Neural cell (in vitro differentiated cells): Measurements from ENCODE around the gene RAP1B. TPM values are rescaled to one million over a fixed set of nuclear protein-coding genes. Genes with fewer than 3 reads are reported as not detected.

Experiments used
- H2AFZ ChIP-seq: fragments of 200-600, 300-800 bp; sonication (generic), shearing (Covaris generic); 2 replicates; pipeline ENCODE4 v1.6.0; 2014; ENCODE audit warnings: low read depth, mild to moderate bottlenecking, antibody characterized with exemption, low read length, moderate library complexity
- H3F3A ChIP-seq: fragments of 200-600 bp; shearing (Covaris generic); 2 replicates; pipeline ENCODE4 v1.6.1; 2016; ENCODE audit warnings: mild to moderate bottlenecking, moderate library complexity, mixed read lengths, antibody characterized with exemption, low read length; ENCODE audit not compliant: insufficient read depth, poor library complexity, severe bottlenecking
- H3K27ac ChIP-seq: fragments of 200-600, 300-800 bp; sonication (generic), shearing (Covaris generic); 2 replicates; pipeline ENCODE4 v1.5.1; 2014; ENCODE audit warnings: mild to moderate bottlenecking, low read length, moderate library complexity
- H3K27me3 ChIP-seq: fragments of 300-800, 200-600 bp; sonication (generic), shearing (Covaris generic); 2 replicates; pipeline ENCODE4 v1.6.0; 2014; ENCODE audit warnings: mild to moderate bottlenecking, low read depth, low read length, moderate library complexity; ENCODE audit not compliant: insufficient read depth
- H3K36me3 ChIP-seq: fragments of 300-800, 200-600 bp; sonication (generic), shearing (Covaris generic); 2 replicates; pipeline ENCODE4 v1.5.1; 2014; ENCODE audit warnings: mild to moderate bottlenecking, antibody characterized with exemption, low read length, moderate library complexity; ENCODE audit not compliant: insufficient read depth
- H3K4me2 ChIP-seq: fragments of 300-800, 200-600 bp; sonication (generic), shearing (Covaris generic); 2 replicates; pipeline ENCODE4 v1.6.0; 2014; ENCODE audit warnings: mild to moderate bottlenecking, low read length
- H3K4me3 ChIP-seq: fragments of 300-800, 200-600 bp; sonication (generic), shearing (Covaris generic); 2 replicates; pipeline ENCODE4 v1.5.1; 2014; ENCODE audit warnings: mild to moderate bottlenecking, low read length, moderate library complexity
- H3K79me2 ChIP-seq: fragments of 200-600 bp; shearing (Covaris generic); replicated peaks from 2 replicates; pipeline ENCODE4 v1.6.0; 2014; ENCODE audit warnings: mild to moderate bottlenecking, low read length, moderate library complexity; ENCODE audit not compliant: insufficient read depth
- H3K9ac ChIP-seq: fragments of 300-800, 200-600 bp; sonication (generic), shearing (Covaris generic); 2 replicates; pipeline ENCODE4 v1.6.1; 2016; ENCODE audit warnings: mild to moderate bottlenecking, low read length, mixed read lengths
- H3K9me2 ChIP-seq: fragments of 200-600 bp; shearing (Covaris generic); 2 replicates; pipeline ENCODE4 v1.6.1; 2016; ENCODE audit warnings: mild to moderate bottlenecking, low read length, mixed read lengths; ENCODE audit not compliant: insufficient read depth
- H3K9me3 ChIP-seq: fragments of 200-600, 300-800 bp; sonication (generic), shearing (Covaris generic); 2 replicates; pipeline ENCODE4 v1.6.1; 2016; ENCODE audit warnings: mild to moderate bottlenecking, mixed run types, low read length, moderate library complexity, mixed read lengths
- H4K20me1 ChIP-seq: fragments of 200-600 bp; shearing (Covaris generic); 2 replicates; pipeline ENCODE4 v1.6.1; 2016; ENCODE audit warnings: mild to moderate bottlenecking, mixed run types; ENCODE audit not compliant: insufficient read depth
- EP300 ChIP-seq: fragments of 450-650 bp; conservative IDR thresholded peaks from 2 replicates; pipeline ENCODE4 v1.6.1; 2014; ENCODE audit warnings: antibody characterized with exemption, mild to moderate bottlenecking, moderate library complexity; ENCODE audit not compliant: poor library complexity, severe bottlenecking
- EZH2 ChIP-seq: fragments of 200-600, 300-800 bp; shearing (Covaris generic), sonication (generic); IDR thresholded peaks from 2 replicates; pipeline ENCODE4 v1.6.1; 2014; ENCODE audit warnings: antibody characterized with exemption, low read length, borderline replicate concordance, mild to moderate bottlenecking; ENCODE audit not compliant: insufficient read depth, poor library complexity, severe bottlenecking
- MXI1 ChIP-seq: fragments of 450-650 bp; conservative IDR thresholded peaks from 2 replicates; pipeline ENCODE4 v1.6.1; 2014; ENCODE audit warnings: antibody characterized with exemption, mild to moderate bottlenecking; ENCODE audit not compliant: poor library complexity, severe bottlenecking
- POLR2AphosphoS5 ChIP-seq: IDR thresholded peaks from 2 replicates; pipeline ENCODE4 v1.6.1; 2012
- RAD21 ChIP-seq: fragments of 450-650 bp; conservative IDR thresholded peaks from 2 replicates; pipeline ENCODE4 v1.6.1; 2014; ENCODE audit warnings: antibody characterized with exemption, mild to moderate bottlenecking, moderate library complexity
- SMC3 ChIP-seq: fragments of 450-650 bp; conservative IDR thresholded peaks from 2 replicates; pipeline ENCODE4 v1.6.1; 2014; ENCODE audit warnings: antibody characterized with exemption, mild to moderate bottlenecking, moderate library complexity; ENCODE audit not compliant: poor library complexity
- TAF1 ChIP-seq: IDR thresholded peaks from 2 replicates; pipeline ENCODE4 v1.6.1; 2012; ENCODE audit warnings: low read depth
- polyA plus RNA-seq: library from polyadenylated mRNA; depleted of rRNA; stranded (reverse); fragments of >200 nt; gene quantifications from 2 replicates; pipeline ENCODE4 v1.2.3, GENCODE V29; 2014
- TF ChIP-seq, protein P1 (sequence below): fragments of 450-650 bp; IDR thresholded peaks from 2 replicates; pipeline ENCODE4 v1.5.1; 2014; ENCODE audit warnings: antibody characterized with exemption, mild to moderate bottlenecking, moderate library complexity; ENCODE audit not compliant: poor library complexity, severe bottlenecking
- TF ChIP-seq, protein P2 (sequence below): IDR thresholded peaks from 2 replicates; pipeline ENCODE4 v1.6.1; 2012; ENCODE audit warnings: borderline replicate concordance

The RAP1B gene
- polyA plus RNA-seq, 1 donor from 2014 or later, result 209 TPM

DNA sequence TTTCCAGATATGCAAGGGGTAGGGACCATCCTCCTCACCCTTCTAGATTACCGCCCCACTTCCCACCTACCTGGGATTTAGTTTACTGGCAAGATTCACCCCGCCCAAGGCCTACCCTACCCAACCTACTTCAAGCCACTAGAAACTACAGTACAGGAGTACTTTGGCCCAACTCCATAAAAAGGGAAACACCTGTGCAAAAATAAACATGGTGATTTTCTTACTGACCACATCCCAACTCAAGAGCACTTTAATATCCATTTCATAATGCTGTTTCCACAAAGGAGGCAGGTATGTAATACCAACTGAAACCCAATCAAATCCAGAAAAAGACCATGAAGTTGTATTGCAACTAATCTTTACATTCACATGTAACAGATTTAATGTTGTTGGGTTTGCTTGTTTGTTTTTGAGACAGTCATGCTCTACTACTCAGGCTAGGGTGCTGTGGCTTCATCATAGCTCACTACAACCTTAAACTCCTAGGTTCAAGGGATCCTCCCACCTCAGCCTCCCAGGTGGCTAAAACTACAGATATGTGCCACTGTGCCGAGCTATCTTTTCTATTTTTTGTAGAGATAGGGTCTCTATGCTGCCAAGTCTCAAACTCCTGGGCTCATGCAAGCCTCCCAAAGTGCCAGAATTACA lies 41.7 kb upstream of the RAP1B start:
- Histone ChIP-seq H3K9ac (no peak overlapping the region), H3K4me2 (no peak overlapping the region), H2AFZ (no peak overlapping the region), H3K79me2 (no peaks in the 10 kb centered on the region), H4K20me1 (no peaks in the 10 kb centered on the region), H3K4me3 (no peak overlapping the region), H3K27me3 (no peaks in the 10 kb centered on the region), H3F3A (no peaks in the 10 kb centered on the region), H3K27ac (no peak overlapping the region), H3K9me3 (no peaks in the 10 kb centered on the region), H3K36me3 (no peaks in the 10 kb centered on the region), H3K9me2 (no peaks in the 10 kb centered on the region)
- TF ChIP-seq, protein P1, sequence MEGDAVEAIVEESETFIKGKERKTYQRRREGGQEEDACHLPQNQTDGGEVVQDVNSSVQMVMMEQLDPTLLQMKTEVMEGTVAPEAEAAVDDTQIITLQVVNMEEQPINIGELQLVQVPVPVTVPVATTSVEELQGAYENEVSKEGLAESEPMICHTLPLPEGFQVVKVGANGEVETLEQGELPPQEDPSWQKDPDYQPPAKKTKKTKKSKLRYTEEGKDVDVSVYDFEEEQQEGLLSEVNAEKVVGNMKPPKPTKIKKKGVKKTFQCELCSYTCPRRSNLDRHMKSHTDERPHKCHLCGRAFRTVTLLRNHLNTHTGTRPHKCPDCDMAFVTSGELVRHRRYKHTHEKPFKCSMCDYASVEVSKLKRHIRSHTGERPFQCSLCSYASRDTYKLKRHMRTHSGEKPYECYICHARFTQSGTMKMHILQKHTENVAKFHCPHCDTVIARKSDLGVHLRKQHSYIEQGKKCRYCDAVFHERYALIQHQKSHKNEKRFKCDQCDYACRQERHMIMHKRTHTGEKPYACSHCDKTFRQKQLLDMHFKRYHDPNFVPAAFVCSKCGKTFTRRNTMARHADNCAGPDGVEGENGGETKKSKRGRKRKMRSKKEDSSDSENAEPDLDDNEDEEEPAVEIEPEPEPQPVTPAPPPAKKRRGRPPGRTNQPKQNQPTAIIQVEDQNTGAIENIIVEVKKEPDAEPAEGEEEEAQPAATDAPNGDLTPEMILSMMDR, result no peak
- TF ChIP-seq POLR2AphosphoS5 (no peak), EZH2 (no peak), SMC3 (no peak), TAF1 (no peak), RAD21 (no peak), MXI1 (no peak), EP300 (no peak)
- TF ChIP-seq, protein P2, sequence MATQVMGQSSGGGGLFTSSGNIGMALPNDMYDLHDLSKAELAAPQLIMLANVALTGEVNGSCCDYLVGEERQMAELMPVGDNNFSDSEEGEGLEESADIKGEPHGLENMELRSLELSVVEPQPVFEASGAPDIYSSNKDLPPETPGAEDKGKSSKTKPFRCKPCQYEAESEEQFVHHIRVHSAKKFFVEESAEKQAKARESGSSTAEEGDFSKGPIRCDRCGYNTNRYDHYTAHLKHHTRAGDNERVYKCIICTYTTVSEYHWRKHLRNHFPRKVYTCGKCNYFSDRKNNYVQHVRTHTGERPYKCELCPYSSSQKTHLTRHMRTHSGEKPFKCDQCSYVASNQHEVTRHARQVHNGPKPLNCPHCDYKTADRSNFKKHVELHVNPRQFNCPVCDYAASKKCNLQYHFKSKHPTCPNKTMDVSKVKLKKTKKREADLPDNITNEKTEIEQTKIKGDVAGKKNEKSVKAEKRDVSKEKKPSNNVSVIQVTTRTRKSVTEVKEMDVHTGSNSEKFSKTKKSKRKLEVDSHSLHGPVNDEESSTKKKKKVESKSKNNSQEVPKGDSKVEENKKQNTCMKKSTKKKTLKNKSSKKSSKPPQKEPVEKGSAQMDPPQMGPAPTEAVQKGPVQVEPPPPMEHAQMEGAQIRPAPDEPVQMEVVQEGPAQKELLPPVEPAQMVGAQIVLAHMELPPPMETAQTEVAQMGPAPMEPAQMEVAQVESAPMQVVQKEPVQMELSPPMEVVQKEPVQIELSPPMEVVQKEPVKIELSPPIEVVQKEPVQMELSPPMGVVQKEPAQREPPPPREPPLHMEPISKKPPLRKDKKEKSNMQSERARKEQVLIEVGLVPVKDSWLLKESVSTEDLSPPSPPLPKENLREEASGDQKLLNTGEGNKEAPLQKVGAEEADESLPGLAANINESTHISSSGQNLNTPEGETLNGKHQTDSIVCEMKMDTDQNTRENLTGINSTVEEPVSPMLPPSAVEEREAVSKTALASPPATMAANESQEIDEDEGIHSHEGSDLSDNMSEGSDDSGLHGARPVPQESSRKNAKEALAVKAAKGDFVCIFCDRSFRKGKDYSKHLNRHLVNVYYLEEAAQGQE, result no peak

DNA sequence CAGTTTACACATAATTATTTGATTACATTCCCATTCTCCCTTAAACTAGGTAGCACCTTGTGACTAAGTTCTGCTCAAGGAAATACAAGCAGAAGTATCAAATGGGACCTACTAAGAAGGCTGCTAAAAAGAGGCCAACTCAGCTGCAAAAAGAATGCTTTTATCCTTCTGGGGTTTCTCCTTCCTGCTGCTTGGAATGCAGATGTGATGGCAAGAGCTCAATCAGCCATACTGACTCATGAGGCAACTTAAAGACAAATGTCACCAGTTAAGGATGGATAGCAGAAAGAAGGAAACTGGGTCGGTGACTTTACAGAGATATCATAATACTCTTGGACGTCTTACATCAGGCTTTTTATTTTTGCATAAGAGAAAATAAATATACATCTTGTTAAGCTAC lies 38.0 kb upstream of the RAP1B start:
- H3K9me3 ChIP-seq, result no peaks in the 10 kb centered on the region
- no peak overlapping the region for H3K4me3 ChIP-seq
- H2AFZ ChIP-seq, result no peak overlapping the region
- no peaks in the 10 kb centered on the region for H3K79me2 ChIP-seq
- no peak overlapping the region for H3K27ac ChIP-seq
- H3K27me3 ChIP-seq, result no peaks in the 10 kb centered on the region
- H3K9ac ChIP-seq, result no peak overlapping the region
- no peaks in the 10 kb centered on the region for H4K20me1 ChIP-seq
- H3K9me2 ChIP-seq, result no peaks in the 10 kb centered on the region
- no peak overlapping the region for H3K4me2 ChIP-seq
- H3K36me3 ChIP-seq, result no peaks in the 10 kb centered on the region
- H3F3A ChIP-seq, result no peaks in the 10 kb centered on the region
- TF ChIP-seq TAF1, result no peak
- TF ChIP-seq EZH2, result no peak
- no peak for TF ChIP-seq POLR2AphosphoS5
- no peak for TF ChIP-seq SMC3
- TF ChIP-seq RAD21, result no peak
- TF ChIP-seq, protein P2, result no peak
- no peak for TF ChIP-seq EP300
- TF ChIP-seq, protein P1, result no peak
- TF ChIP-seq MXI1, result no peak
